ENCODE data around the gene TMEM9. TPM values are rescaled to one million over a fixed set of nuclear protein-coding genes. Genes with fewer than 3 reads are reported as not detected.

The TMEM9 gene
- total and polyA plus RNA-seq, 2 of the 8 experiments (the other 6 are each of a cell fraction or from before 2014, with no cell fraction given): 79.9 to 181 TPM

DNA sequence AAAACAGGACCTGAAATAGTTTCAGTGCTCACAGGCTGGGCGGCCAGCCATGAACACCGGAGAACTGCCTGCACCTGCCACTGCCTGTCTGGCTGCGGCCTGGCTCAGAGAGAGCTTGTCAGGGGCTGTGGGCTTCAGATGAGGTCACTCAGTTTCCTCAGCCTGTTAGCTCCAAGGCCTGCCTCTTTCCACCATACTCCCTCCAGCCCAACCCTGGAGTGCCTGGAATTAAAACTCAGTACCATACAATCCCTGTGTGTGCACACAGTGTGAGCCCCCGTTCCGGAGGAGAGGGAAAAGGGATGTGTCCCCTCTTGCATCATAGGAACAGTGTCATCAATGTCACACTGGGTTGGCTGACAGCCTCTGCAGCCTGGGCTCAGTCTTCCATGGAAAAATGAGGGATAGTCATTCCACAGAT is 58.2 kb downstream of the TMEM9 start (continued):
- TF ChIP-seq CTBP2 (IDR thresholded peaks at IDR 0.05; ENCODE audit: borderline replicate concordance, insufficient read depth, insufficient read length, low read length): no peak
- TF ChIP-seq RAD21 (IDR thresholded peaks at IDR 0.05 in 1 of 2, conservative IDR thresholded peaks at IDR 0.05 in 1 of 2; ENCODE audit: low read depth in 2 of 2, low read length in 2 of 2): no peak
- no peak for TF ChIP-seq RXRA (IDR thresholded peaks at IDR 0.05; ENCODE audit: insufficient read depth, low read depth, low read length)
- TF ChIP-seq TEAD4 (IDR thresholded peaks at IDR 0.05; ENCODE audit: low read depth, low read length): no peak
- no peak for TF ChIP-seq KDM1A (IDR thresholded peaks at IDR 0.05; ENCODE audit: borderline replicate concordance, low read length)
- TF ChIP-seq CHD2 (IDR thresholded peaks at IDR 0.05; ENCODE audit: low read length): no peak
- no peak for TF ChIP-seq NANOG (IDR thresholded peaks at IDR 0.05; ENCODE audit: insufficient read depth, low read depth, low read length, poor library complexity, severe bottlenecking)
- no peak for TF ChIP-seq GTF2F1 (IDR thresholded peaks at IDR 0.05; ENCODE audit: borderline replicate concordance, low read depth, low read length)
